ENCODE results near the gene SEL1L.

DNA sequence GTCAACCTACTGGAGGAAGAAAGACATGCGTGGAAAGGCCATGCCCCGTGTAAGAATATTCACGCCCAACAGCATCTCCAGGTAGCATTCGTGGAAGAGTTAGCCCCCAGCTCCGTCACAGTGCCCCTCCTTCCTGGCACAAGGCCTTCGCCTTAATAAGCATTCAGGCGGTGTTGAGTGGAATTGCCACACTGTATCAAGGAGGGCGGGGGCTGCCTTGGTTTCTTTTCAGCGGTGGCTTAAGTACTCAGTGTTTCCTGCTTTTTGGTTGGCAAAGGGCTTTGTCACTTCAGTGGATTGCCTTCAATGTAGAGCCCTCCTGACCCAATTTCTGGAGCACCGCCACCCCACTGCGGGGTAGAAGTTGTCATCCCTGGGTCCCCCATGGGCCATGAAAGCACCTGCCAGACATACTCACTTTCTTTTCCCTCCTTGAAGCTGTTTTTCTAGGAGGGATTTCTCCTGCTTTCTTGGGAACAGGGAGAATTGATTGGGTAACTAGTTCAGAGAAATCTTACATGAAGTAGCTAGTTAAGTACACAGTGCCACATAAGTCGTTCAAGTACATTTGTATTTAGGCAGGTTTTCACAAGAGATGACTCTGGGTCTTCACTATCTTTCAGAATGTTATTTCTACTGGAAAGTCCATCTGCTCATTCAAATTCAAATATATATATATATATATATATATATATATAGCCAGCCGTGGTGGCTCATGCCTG, 68.0 kb downstream of the SEL1L start:
- no peak for TF ChIP-seq POLR2AphosphoS5 (IDR thresholded peaks at IDR 0.05)
- no peak for TF ChIP-seq CTCF (IDR thresholded peaks at IDR 0.05)
- TF ChIP-seq POLR2A (IDR thresholded peaks at IDR 0.05), result no peak
